Measurements from ENCODE around the gene PSMG3.

Gene PSMG3

GRCh38 chr7:1569833-1570632 lies at the start of gene PSMG3:
Gene PSMG3 (minus strand): TSS chr7:1570032. CDS start chr7:1569339, 693 bp downstream.
- DNase-seq: peak; percentile 85

DNA sequence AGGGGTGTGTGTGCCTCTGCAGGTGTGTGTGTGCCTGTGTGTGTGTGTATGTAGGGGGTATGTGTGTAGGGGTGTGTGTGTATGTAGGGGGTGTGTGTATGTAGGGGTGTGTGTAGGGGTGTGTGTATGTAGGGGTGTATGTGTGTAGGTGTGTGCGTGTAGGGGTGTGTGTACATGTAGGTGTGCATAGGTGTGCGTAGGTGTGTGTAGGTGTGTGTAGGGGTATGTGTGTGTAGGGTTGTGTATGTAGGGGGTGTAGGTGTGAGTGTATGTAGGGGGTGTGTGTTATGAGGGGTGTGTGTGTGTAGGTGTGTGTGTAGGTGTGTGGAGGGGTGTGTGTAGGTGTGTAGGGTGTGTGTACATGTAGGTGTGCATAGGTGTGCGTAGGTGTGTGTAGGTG lies 48.6 kb upstream of the PSMG3 start:
- DNase-seq: no peak

DNA sequence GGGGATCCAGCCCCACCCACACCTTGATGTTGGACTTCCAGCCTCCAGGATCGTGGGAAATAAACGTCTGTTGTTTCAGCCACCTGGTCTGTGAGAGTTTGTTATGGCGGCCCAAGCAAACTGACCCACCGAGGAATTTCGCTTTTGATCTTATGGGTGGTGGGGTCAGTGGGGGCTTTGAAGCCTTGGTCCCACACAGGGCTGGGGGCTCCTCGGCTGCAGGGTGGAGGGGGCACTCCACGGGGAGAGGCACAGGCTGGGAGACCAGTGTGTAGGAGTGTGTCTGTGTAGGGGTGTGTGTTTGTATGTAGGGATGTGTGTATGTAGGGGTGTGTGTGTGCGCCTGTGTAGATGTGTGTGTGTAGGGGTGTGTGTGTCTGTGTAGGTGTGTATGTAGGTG lies 48.1 kb upstream of the PSMG3 start:
- DNase-seq: no peak

DNA sequence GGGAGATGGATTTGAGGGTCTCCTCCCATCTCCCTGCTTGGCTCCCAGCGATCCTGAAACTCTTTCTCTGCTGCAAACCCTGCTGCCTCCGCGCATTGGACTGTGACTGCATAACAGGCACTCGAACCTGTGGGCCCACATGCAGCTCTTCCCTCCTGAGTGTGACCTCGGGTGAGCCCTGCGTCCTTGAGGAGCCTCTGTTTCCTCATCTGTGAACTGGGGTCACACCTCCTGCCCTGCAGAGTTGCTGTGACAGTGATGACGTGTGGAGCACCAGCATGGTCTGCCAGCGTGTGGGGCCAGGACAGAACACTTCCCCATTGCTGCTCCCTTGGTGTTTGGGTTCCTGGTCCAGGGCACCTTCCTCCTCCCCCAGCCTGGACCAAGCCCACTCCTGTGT lies 46.9 kb upstream of the PSMG3 start:
- no peak for DNase-seq

DNA sequence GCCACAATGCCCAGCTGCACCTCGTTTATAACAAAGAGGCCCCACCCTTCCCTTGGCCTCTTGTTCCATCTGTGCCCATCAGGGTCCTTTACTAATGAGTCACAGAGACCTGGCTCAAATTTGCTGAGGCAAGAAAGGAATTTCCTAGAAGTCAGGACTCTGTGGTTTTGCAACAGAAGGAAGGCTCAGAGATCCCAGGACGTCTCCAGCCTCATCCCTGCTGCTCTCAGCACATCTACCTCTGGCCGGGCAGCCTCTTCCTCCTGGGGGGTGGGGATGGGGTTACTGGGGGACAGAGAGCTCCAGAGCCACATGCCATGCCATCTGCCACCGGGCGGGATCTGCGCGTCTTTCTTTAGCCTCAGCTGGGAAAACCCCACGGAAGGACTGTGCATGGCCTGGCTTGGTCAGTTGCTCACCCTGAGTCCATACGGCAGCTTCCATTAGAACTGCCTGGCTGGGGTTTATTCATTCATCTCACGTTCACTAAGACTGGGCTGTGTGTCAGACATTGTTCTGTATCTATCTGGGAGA lies 41.9 kb upstream of the PSMG3 start:
- DNase-seq: no peak

- DNase-seq: no peak
These were observed 41.0 kb upstream of the PSMG3 start for GRCh38 chr7:1610678-1611302.

GRCh38 chr7:1610013-1610677 lies 40.3 kb upstream of the PSMG3 start:
- no peak for DNase-seq

GRCh38 chr7:1609023-1609422 lies 39.2 kb upstream of the PSMG3 start:
- DNase-seq: no peak

GRCh38 chr7:1608318-1608717 lies 38.5 kb upstream of the PSMG3 start:
- no peak for DNase-seq

DNA sequence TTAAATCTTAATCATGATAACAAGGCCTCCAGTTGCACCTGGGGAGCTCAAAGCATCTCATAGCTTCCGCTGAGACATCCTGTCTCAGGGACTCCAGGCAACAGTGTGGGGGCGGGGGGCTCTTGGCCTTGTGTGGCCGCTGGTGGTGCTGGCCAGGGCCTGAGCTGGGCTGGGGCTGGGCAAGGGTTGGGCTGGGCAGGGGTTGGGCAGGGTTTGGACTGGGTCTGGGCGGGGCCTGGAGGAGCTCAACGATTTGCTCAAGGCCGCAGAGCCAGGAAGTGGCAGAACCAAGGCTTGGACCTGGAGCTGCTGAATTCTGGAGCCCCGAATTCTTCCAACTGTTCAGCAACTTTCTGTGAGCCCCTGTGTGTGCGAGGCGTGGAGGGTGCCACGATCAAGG lies 37.9 kb upstream of the PSMG3 start:
- DNase-seq: no peak

DNA sequence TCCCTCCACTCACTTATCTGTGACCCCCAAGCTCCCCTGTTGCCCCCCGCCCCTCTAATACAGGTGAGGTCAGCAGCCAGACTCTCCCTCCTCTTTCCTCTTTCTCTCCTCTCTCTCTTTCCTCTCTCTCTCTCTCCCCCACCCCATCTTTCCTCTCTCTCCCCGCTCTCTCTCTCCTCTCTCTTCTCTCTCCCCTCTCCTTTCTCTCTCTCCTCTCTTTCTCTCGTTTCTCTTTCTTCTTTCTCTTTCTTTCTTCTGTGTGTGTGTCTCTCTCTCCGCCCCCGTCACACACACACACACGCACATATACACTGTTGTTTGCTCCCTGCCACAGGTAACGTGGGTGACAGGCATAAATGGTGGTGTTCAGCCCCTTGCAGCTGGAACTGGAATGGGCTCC lies 37.2 kb upstream of the PSMG3 start:
- DNase-seq: no peak

GRCh38 chr7:1604383-1604782 lies 34.6 kb upstream of the PSMG3 start:
- no peak for DNase-seq

GRCh38 chr7:1603346-1604225 lies 33.8 kb upstream of the PSMG3 start:
- no peak for DNase-seq

DNA sequence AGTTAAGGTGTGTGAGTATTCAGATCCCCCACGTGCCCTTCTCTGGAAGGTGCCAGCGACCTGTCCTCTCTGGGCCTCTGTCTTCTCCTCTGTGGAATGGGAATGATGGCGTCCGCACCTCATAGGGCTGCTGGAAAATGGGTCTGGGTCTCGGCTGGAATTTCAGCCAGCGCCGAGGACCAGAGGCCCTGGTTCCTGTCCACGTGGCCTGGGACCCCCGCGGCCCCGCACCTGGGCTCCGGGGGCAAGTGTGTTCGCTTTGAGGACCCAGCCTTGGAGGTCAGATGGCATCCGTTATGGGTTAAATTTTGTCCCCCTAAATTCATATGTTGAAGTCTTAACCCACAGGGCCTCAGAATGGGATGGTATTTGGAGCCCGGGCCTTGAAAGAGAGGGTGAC lies 32.6 kb upstream of the PSMG3 start:
- DNase-seq: no peak

DNA sequence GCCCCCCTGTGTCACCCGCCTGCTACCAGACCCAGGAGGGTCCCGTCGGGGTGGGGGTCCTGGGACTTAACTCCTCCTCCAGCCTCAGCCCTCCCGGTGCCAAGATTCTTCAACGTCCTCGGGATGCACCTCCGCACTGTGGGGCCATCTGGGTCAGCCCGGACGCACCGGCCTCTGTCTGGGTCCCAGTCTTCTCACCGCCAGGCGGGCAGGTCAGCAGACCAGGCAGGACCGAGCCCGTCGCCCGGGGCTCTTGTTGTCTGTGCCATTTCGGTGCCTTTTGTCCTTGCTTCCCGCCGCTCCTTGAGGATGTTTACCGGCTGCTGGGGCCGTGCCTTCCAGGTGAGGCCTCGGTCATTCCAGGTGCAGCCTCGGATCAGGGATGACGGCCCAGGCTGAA lies 32.1 kb upstream of the PSMG3 start:
- no peak for DNase-seq

DNA sequence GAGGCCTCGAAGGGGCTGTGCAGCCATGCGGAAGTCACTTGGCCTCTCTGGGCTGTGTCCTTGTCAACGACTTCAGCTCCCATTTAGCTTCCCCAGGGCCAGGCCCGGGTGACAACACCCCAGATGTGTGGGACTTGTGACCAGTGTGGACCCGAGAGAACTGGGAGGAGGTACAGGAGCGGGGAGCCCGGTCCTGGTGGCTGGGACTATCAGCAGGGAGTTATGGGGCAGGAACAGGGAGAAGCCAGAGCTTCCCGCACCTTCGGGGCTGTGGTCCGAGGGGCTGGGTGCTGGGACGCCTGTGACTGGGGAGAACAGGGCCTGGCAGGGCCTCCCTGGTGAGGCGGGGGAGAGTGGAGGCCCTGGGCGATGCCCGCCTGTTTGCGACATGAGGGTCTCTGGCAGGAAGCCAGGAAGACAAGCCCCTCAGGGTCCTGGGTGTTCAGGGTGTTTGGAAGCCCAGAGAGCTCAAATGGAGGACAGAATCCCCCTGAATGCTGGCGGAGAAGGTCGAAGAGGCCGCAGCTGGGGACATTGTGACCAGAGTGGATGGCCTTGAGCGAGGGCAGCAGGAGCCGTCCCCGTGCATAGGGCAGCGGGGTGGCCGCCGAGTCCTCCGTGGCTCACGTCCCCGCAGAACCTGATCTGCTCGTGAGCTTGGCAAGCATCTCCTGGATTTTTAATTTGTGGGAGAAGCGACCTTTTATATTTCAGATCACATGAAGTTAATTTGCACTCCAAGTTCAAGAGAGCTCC lies 30.0 kb upstream of the PSMG3 start:
- no peak for DNase-seq

DNA sequence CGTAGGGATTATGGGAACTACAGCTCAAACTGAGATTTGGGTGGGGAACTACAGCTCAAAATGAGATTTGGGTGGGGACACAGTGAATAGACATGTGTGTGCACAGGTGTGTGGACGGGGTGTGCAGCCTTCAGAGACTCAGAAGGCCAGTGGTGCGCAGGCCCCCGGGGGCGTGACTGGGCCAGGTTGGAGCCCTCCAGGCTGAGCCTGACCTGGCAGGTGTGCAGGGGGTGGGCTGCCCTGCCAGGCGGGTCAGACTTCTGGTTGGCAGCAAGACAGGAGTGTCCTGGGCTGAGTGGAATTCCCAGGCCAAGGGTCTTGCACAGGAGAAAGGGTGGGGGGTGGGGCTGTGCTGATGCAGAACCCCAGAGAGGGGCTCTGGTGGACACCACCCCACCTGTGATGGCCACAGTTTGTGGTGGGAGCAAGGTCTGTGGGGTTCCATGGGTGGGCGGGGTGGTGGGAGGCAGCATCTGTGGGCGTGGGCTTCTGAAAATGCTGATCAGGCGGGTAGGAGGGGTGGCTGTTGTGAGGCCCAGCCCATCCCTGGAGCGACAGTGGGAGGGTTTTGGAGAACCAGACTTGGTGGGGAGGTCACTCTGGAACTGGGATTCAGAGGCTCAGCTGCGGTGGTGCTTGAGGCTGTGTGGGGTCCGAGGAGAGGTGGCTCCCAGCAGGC lies 29.3 kb upstream of the PSMG3 start:
- DNase-seq: no peak

- no peak for DNase-seq
These were observed 28.5 kb upstream of the PSMG3 start for GRCh38 chr7:1598286-1598685.

DNA sequence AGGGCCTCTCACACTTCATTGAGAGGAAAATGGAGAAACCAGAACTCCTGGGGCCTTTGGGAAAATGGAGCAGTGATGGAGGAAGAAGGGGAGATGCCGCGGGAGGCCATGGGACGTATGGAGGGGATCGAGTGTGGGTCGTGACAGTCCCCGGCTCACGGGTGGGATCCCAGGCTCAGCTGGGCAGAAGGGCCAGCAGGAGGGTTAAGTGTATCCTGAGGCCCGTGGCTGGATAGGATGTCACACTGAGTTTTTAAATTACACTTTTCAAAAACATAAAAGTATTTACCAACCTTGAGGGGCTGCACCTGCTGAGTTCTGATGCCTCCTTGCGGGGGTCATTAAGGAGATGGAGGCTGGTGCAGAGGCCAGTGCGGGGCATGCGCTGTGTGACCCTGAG lies 28.0 kb upstream of the PSMG3 start:
- no peak for DNase-seq

DNA sequence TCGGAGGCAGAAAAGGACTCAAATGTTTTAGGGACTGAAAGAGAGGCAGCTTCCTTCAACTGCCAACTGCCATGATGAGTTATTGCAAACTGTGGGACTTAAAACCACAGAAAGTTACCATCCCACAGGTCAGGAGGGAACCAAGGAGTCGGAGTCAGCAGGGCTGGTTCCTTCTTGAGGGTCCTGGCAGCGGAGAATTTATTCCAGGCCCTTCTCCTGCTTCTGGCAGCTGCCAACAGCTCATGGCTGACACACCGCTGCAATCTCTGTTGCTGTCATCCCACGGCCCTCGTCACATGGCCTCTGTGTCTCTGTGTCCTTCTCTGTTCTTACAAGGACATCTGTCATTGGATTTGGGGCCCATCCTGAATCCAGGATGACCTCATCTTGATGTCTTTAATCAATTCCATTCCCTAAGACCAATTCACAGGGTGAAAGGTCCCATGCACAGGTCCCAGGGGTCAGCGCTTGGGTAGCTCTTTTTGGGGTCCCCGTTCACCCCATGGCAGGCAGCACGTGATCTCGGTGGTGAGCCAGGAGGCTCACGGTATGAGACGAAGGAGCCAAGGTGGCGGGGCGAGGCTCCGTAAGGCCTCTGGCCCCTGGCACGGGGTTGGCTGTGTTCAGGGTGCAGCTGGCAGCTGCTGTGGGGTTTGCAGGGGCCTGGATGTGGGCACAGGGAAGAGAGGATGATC lies 27.4 kb upstream of the PSMG3 start:
- DNase-seq: no peak

All from stimulated activated naive CD4-positive, alpha-beta T cell treated with Interleukin-2 at 50 U/mL for 16 hours (primary cell).